ENCODE measurements around the gene EEF1G. TPM values are rescaled to one million over a fixed set of nuclear protein-coding genes. Genes with fewer than 3 reads are reported as not detected.
A peak's percentile ranks its signal among the peaks of the same experiment; 100 is the strongest.

Gene EEF1G
- total and polyA plus RNA-seq, 2 of the 13 experiments (the other 11 are each of a cell fraction or from before 2014, with no cell fraction given) = 1,787 to 2,144 TPM

DNA sequence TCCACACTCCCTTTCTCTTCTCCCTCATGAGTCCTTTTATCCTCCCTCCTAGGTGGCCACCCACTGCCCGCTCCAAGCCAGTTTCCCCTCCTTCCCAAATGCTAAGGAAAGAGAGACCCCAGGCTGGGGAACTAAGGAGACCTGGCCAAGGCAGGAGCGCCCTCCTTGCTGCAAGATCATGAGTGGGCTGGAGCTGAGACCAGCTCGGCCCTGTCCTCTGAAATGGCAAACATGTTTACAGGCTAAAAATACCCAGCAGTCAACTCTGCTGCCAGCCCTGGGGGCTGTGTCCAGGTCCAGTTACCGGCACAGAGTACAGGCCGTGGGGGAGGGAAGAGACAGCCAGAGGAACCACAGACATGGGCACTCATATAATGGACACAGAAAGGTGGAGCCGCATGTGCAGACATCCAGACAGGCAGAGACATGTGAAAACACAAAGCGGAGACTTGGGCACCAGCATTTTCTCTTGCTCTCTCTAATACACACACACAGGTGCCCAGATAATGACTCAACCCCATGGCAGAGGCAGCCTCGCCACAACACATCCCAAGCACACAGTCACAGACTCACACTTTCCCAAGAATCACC is 25.9 kb downstream of the EEF1G start (continued):
- TF ChIP-seq, protein P1, sequence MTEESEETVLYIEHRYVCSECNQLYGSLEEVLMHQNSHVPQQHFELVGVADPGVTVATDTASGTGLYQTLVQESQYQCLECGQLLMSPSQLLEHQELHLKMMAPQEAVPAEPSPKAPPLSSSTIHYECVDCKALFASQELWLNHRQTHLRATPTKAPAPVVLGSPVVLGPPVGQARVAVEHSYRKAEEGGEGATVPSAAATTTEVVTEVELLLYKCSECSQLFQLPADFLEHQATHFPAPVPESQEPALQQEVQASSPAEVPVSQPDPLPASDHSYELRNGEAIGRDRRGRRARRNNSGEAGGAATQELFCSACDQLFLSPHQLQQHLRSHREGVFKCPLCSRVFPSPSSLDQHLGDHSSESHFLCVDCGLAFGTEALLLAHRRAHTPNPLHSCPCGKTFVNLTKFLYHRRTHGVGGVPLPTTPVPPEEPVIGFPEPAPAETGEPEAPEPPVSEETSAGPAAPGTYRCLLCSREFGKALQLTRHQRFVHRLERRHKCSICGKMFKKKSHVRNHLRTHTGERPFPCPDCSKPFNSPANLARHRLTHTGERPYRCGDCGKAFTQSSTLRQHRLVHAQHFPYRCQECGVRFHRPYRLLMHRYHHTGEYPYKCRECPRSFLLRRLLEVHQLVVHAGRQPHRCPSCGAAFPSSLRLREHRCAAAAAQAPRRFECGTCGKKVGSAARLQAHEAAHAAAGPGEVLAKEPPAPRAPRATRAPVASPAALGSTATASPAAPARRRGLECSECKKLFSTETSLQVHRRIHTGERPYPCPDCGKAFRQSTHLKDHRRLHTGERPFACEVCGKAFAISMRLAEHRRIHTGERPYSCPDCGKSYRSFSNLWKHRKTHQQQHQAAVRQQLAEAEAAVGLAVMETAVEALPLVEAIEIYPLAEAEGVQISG (CRISPR knock-in tag; IDR thresholded peaks at IDR 0.05) = no peak
- TF ChIP-seq, protein P2, sequence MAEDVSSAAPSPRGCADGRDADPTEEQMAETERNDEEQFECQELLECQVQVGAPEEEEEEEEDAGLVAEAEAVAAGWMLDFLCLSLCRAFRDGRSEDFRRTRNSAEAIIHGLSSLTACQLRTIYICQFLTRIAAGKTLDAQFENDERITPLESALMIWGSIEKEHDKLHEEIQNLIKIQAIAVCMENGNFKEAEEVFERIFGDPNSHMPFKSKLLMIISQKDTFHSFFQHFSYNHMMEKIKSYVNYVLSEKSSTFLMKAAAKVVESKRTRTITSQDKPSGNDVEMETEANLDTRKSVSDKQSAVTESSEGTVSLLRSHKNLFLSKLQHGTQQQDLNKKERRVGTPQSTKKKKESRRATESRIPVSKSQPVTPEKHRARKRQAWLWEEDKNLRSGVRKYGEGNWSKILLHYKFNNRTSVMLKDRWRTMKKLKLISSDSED (CRISPR knock-in tag; IDR thresholded peaks at IDR 0.05) = no peak
- TF ChIP-seq, protein P3, sequence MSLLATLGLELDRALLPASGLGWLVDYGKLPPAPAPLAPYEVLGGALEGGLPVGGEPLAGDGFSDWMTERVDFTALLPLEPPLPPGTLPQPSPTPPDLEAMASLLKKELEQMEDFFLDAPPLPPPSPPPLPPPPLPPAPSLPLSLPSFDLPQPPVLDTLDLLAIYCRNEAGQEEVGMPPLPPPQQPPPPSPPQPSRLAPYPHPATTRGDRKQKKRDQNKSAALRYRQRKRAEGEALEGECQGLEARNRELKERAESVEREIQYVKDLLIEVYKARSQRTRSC (CRISPR knock-in tag; IDR thresholded peaks at IDR 0.05; ENCODE audit: low read depth) = no peak
- TF ChIP-seq, protein P4, sequence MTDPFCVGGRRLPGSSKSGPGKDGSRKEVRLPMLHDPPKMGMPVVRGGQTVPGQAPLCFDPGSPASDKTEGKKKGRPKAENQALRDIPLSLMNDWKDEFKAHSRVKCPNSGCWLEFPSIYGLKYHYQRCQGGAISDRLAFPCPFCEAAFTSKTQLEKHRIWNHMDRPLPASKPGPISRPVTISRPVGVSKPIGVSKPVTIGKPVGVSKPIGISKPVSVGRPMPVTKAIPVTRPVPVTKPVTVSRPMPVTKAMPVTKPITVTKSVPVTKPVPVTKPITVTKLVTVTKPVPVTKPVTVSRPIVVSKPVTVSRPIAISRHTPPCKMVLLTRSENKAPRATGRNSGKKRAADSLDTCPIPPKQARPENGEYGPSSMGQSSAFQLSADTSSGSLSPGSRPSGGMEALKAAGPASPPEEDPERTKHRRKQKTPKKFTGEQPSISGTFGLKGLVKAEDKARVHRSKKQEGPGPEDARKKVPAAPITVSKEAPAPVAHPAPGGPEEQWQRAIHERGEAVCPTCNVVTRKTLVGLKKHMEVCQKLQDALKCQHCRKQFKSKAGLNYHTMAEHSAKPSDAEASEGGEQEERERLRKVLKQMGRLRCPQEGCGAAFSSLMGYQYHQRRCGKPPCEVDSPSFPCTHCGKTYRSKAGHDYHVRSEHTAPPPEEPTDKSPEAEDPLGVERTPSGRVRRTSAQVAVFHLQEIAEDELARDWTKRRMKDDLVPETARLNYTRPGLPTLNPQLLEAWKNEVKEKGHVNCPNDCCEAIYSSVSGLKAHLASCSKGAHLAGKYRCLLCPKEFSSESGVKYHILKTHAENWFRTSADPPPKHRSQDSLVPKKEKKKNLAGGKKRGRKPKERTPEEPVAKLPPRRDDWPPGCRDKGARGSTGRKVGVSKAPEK (CRISPR knock-in tag; IDR thresholded peaks at IDR 0.05; ENCODE audit: borderline replicate concordance) = no peak; the same call in 1 of the 2 replicates
- TF ChIP-seq ZNF441 (CRISPR knock-in tag; IDR thresholded peaks at IDR 0.05; ENCODE audit: borderline replicate concordance) (peak; percentile 48; the same call in 1 of the 2 replicates), PAF1 (CRISPR knock-in tag; IDR thresholded peaks at IDR 0.05) (no peak), ZNF367 (CRISPR knock-in tag; IDR thresholded peaks at IDR 0.05; ENCODE audit: borderline replicate concordance) (no peak), PAX8 (CRISPR knock-in tag; IDR thresholded peaks at IDR 0.05; ENCODE audit: borderline replicate concordance) (no peak), ZFY (CRISPR knock-in tag; IDR thresholded peaks at IDR 0.05) (no peak), PCBP2 (optimal IDR thresholded peaks at IDR 0.05; ENCODE audit: low read depth, low read length, poor library complexity, severe bottlenecking) (no peak), ARHGAP35 (CRISPR knock-in tag; IDR thresholded peaks at IDR 0.05; ENCODE audit: borderline replicate concordance) (no peak), PCBP1 (IDR thresholded peaks at IDR 0.05; ENCODE audit: borderline replicate concordance, low read depth, low read length) (no peak), ZNF20 (CRISPR knock-in tag; IDR thresholded peaks at IDR 0.05) (no peak), KLF11 (CRISPR knock-in tag; IDR thresholded peaks at IDR 0.05) (no peak)
- TF ChIP-seq, protein P5, sequence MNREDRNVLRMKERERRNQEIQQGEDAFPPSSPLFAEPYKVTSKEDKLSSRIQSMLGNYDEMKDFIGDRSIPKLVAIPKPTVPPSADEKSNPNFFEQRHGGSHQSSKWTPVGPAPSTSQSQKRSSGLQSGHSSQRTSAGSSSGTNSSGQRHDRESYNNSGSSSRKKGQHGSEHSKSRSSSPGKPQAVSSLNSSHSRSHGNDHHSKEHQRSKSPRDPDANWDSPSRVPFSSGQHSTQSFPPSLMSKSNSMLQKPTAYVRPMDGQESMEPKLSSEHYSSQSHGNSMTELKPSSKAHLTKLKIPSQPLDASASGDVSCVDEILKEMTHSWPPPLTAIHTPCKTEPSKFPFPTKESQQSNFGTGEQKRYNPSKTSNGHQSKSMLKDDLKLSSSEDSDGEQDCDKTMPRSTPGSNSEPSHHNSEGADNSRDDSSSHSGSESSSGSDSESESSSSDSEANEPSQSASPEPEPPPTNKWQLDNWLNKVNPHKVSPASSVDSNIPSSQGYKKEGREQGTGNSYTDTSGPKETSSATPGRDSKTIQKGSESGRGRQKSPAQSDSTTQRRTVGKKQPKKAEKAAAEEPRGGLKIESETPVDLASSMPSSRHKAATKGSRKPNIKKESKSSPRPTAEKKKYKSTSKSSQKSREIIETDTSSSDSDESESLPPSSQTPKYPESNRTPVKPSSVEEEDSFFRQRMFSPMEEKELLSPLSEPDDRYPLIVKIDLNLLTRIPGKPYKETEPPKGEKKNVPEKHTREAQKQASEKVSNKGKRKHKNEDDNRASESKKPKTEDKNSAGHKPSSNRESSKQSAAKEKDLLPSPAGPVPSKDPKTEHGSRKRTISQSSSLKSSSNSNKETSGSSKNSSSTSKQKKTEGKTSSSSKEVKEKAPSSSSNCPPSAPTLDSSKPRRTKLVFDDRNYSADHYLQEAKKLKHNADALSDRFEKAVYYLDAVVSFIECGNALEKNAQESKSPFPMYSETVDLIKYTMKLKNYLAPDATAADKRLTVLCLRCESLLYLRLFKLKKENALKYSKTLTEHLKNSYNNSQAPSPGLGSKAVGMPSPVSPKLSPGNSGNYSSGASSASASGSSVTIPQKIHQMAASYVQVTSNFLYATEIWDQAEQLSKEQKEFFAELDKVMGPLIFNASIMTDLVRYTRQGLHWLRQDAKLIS (CRISPR knock-in tag; IDR thresholded peaks at IDR 0.05) = no peak

All from HepG2 (cell line).